ENCODE results near the gene KCNQ1. TPM values are rescaled to one million over a fixed set of nuclear protein-coding genes. Genes with fewer than 3 reads are reported as not detected.
"Not testable (repeated sequence)": the region's sequence is repeated elsewhere in the genome, so short reads cannot be mapped to it uniquely, and the experiment has no call there.

KCNQ1 gene
- total RNA-seq, 1 donor from 2014 or later = 1.1 TPM

- no peak for DNase-seq (ENCODE audit: extremely low read depth, low read depth, low spot score)
Measured at GRCh38 chr11:2471048-2471803, 26.4 kb downstream of the KCNQ1 start.

- DNase-seq (ENCODE audit: extremely low read depth, low read depth, low spot score) = no peak
Measured at GRCh38 chr11:2471804-2472096, 26.9 kb downstream of the KCNQ1 start.

DNA sequence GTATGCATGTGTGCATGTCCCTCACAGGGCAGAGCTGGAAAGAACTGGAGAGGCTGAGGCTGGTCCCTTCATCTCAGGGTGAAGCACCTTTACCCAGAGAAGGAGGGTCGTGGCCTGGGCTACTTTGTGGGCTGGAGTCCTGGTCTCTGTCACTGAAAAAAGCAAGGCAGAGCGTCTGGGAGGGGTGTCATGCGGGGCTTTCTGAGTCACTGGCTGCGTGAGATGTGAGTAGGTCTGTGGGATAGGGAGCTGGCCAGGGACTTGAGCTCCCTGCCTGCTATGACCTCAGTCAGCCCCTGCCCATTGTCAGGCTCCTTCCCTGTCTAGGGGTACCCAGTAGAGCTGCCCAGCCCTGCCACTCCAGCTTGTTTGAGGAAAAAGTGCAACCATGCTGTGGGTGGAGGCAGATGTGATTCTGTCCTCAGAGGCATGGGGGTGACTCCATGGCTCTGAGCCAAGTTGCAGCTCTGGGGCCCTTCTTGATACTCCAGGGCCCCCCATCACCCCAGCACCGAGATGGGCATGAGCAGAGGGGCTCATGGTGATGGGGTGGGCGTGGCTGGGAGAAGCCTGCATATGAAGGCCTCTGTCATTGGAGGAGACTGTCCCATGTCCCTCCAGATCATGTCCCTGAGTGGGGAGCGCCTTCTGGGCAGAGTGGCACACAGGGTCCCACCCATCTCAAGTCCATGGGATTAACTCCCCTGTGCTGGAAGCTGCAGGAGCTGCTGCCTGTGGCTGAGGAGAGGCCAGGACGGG, 27.8 kb downstream of the KCNQ1 start:
- no peak for DNase-seq (ENCODE audit: extremely low read depth, low read depth, low spot score)

GRCh38 chr11:2473361-2474058, 28.7 kb downstream of the KCNQ1 start:
- DNase-seq (ENCODE audit: extremely low read depth, low read depth, low spot score) = no peak

- no peak for DNase-seq (ENCODE audit: extremely low read depth, low read depth, low spot score)
Measured at GRCh38 chr11:2474059-2474901, 29.5 kb downstream of the KCNQ1 start.

DNA sequence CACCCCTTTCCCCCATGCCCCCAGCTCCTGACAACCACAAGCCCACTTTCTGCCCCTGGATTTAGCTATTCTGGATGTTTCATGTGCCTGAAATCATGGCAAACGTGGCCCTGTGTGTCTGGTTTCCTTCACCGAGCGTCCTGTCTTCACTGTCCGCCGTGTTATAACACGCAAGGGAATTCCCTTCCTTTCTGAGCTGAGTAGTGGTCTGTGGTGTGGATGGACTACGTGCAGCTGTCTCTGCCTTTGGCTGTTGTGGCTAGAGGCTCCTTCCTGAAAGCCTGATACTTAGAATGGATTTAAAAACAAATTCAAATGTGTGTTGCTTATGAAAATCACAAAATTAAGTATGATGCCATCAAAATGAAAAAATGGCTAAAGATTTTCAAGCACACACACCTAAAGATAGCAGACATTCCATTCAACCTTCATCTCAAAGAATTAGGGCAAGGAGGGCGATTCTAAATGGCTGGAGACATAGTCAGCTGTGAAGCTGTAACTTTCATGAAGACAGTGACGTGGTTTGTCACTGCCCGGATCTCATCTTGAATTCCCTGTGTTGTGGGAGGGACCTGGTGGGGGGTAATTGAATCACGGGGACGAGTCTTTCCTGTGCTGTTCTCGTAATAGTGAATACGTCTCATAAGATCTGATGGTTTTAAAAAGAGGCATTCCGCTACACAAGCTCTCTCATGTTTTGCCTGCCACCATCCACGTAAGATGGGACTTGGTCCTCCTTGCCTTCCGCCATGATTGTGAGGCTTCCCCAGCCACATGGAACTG, 30.5 kb downstream of the KCNQ1 start:
- no peak for DNase-seq (ENCODE audit: extremely low read depth, low read depth, low spot score)

GRCh38 chr11:2477254-2477653, 32.4 kb downstream of the KCNQ1 start:
- DNase-seq (ENCODE audit: extremely low read depth, low read depth, low spot score) = no peak

- no peak for DNase-seq (ENCODE audit: extremely low read depth, low read depth, low spot score)
Measured at GRCh38 chr11:2477936-2478335, 33.1 kb downstream of the KCNQ1 start.

DNA sequence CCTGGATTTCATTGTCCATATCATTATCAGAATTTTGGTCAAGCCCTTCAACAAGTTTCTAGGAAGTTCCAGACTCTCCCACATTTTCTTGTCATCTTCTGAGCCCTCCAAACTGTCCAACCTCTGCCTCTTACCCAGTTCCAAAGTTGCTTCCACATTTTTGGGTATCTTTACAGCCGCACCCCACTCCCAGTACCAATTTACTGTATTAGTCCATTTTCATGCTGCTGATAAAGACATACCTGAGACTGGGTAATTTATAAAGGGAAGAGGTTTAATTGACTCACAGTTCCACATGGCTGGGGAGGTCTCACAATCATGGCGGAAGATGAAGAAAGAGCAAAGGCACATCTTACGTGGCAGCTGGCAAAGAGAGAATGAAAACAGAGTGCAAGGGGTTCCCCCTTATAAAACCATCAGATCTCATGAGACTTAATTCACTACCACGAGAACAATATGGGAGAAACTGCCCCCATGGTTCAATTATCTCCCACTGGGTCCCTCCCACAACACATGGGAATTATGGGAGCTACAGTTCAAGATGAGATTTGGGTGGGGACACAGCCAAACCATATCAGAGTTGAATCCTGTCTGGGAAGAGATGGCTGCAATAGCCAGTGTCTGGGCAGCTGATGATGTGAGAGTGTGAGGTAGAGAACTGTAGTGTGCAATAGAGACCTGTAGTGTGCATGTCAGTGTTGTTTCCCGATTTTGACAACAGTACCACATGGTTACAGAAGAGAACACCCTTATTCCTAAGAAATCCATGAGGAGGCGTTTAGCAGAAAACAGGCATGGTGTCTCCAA, 35.5 kb downstream of the KCNQ1 start:
- not testable (repeated sequence) for DNase-seq (ENCODE audit: extremely low read depth, low read depth, low spot score)

- no peak for DNase-seq (ENCODE audit: extremely low read depth, low read depth, low spot score)
Measured at GRCh38 chr11:2480874-2481220, 36.0 kb downstream of the KCNQ1 start.

- DNase-seq (ENCODE audit: extremely low read depth, low read depth, low spot score) = no peak
Measured at GRCh38 chr11:2481253-2481652, 36.4 kb downstream of the KCNQ1 start.

DNA sequence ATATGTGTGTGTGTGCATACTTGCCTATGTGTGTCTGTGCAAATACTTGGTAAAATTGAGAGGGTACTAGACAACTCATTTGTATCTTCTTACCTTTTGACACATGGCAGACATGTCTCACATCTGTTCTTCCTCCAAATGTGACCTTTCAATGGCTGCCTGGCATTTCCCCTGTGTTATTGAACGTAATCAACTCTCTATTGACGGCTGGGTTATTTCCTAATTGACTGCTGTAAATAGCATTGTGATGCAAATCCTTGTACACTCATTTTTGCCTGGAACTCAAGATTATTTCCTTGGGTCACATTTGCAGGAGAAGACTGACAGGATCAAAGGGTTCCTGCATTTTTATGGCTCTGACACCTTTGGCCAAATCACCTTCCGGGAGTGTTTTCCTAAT, 37.4 kb downstream of the KCNQ1 start:
- no peak for DNase-seq (ENCODE audit: extremely low read depth, low read depth, low spot score)

DNA sequence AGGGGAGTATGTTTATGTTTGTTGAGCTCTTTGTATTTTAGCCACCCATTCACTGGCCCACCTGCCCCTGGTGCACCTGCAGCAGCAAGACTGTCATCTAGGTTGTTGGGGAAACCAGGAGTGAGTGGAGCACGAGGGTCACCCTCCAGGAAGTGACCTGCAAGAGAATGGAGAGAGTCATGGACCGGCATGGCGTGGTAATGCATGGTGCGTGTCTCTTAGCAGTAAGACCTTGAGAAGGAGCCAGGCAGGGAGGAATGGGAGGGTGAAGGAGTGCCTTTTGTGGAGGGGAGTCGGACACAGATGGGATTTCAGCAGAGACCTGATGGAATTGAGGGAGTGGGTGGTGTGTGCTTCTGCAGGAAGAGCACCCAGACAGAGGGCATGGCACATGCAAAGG, 37.9 kb downstream of the KCNQ1 start:
- no peak for DNase-seq (ENCODE audit: extremely low read depth, low read depth, low spot score)

- DNase-seq (ENCODE audit: extremely low read depth, low read depth, low spot score) = no peak
Measured at GRCh38 chr11:2483426-2483825, 38.6 kb downstream of the KCNQ1 start.

GRCh38 chr11:2484576-2485125, 39.8 kb downstream of the KCNQ1 start:
- DNase-seq (ENCODE audit: extremely low read depth, low read depth, low spot score) = no peak

- DNase-seq (ENCODE audit: extremely low read depth, low read depth, low spot score) = no peak
Measured at GRCh38 chr11:2488004-2488403, 43.2 kb downstream of the KCNQ1 start.

DNA sequence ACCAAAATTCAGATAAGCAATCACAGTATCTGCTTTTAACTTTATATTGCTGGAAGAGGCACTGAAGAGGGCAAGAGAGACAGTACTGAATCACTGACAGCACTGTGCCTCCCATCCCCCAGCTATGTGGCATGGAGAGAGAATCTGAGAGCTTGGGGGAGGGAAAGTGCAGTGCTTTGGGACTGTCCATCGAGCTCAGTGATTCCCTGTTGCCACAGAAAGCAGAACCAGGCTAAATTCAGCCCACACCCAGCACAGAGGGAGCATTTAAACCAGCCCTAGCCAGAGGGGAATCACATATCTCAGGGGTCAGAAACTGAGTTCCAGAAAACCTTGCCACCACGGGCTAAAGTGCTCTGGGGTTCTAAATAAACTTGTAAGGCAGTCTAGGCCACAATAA, 44.3 kb downstream of the KCNQ1 start:
- DNase-seq (ENCODE audit: extremely low read depth, low read depth, low spot score) = no peak

- not testable (repeated sequence) for DNase-seq (ENCODE audit: extremely low read depth, low read depth, low spot score)
Measured at GRCh38 chr11:2497951-2498350, 53.1 kb downstream of the KCNQ1 start.

- no peak for DNase-seq (ENCODE audit: extremely low read depth, low read depth, low spot score)
Measured at GRCh38 chr11:2498750-2499149, 53.9 kb downstream of the KCNQ1 start.
